Gastroesophageal sphincter (tissue), 3 donors: Measurements from ENCODE around the gene ZFHX3.

ENCODE experiments used
- CTCF ChIP-seq, 4 experiments: fragments of 200-600 bp in 2 of 4; fragments of 450-650 bp in 2 of 4; sonication (generic) in 1 of 4; IDR thresholded peaks; one replicate each; pipeline ENCODE4 v1.5.1; 2017 to 2019; ENCODE audit warnings: antibody characterized with exemption in 4 of 4, mild to moderate bottlenecking in 2 of 4, moderate library complexity in 2 of 4
- EP300 ChIP-seq: sonication (generic); formaldehyde crosslinking; IDR thresholded peaks from one replicate; pipeline ENCODE4 v1.6.1; 2017; ENCODE audit warnings: antibody characterized with exemption, mild to moderate bottlenecking
- POLR2A ChIP-seq, 2 donors: fragments of 450-650 bp; IDR thresholded peaks; one replicate each; pipeline ENCODE4 v1.6.1; 2017; ENCODE audit warnings: antibody characterized with exemption in 2 of 2, mild to moderate bottlenecking in 2 of 2, moderate library complexity in 1 of 2
- POLR2AphosphoS5 ChIP-seq: sonication (generic); formaldehyde crosslinking; IDR thresholded peaks from one replicate; pipeline ENCODE4 v1.6.1; 2017; ENCODE audit warnings: antibody characterized with exemption

GRCh38 chr16:72833482-72833881 is 214.4 kb downstream of the ZFHX3 start:
- TF ChIP-seq CTCF (IDR thresholded peaks at IDR 0.05) (no peak), POLR2A (IDR thresholded peaks at IDR 0.05) (no peak), EP300 (no peak), POLR2AphosphoS5 (no peak)
